ENCODE results near the gene BTN2A1.

BTN2A1 gene

DNA sequence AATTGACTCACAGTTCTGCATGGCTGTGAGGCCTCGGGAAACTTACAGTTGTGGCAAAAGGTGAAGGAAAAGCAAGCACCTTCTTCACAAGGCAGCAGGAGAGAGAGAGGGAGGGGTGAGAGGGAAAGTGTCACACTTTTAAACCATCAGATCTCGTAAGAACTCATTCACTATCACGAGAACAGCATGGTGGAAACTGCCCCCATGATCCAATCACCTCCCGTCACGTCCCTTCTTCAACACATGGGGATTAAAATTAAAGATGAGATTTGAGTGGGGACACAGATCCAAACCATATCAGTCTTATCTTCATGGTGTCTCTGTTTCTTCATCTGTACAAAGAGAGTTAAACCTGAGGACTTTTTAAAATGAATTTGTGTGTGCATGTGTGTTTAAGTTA is 28.6 kb downstream of the BTN2A1 start:
- H3K9ac ChIP-seq (ENCODE audit: low read length), result no peak overlapping the region
- H3K4me1 ChIP-seq (ENCODE audit: control insufficient read depth, low read depth, low read length), result no peaks in the 10 kb centered on the region
- H3K9me3 ChIP-seq (ENCODE audit: control insufficient read depth, low read depth, low read length), result no peaks in the 10 kb centered on the region
- no peak overlapping the region for H3K4me3 ChIP-seq (ENCODE audit: low read length)
- no peaks in the 10 kb centered on the region for H3K36me3 ChIP-seq (ENCODE audit: control insufficient read depth, low read depth, low read length)
- H3K27me3 ChIP-seq (ENCODE audit: control insufficient read depth, insufficient read depth, low read length), result no peaks in the 10 kb centered on the region
- H3K27ac ChIP-seq (ENCODE audit: low read length), result no peak overlapping the region

DNA sequence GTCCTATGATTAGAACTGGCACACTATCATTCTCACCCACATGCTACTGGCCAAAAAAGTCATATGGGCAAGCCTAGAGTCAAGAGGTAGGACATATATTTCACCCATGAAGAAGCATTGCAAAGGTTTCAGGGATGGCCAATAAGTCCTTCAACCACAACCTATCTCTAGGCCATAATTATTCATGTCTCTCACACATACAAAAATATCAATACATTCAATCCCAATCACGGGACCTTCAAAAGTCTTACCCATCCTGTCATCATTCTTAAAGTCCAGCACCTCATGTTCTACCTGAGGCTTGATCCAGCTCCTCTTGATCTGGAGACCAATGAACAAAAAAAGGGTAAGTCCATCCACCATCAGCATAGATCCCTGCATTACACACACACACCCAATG is 29.7 kb downstream of the BTN2A1 start:
- H3K4me3 ChIP-seq (ENCODE audit: low read length), result no peak overlapping the region
- H3K36me3 ChIP-seq (ENCODE audit: control insufficient read depth, low read depth, low read length), result no peaks in the 10 kb centered on the region
- no peak overlapping the region for H3K9ac ChIP-seq (ENCODE audit: low read length)
- H3K27ac ChIP-seq (ENCODE audit: low read length), result no peak overlapping the region
- H3K4me1 ChIP-seq (ENCODE audit: control insufficient read depth, low read depth, low read length), result no peaks in the 10 kb centered on the region
- no peaks in the 10 kb centered on the region for H3K9me3 ChIP-seq (ENCODE audit: control insufficient read depth, low read depth, low read length)
- no peaks in the 10 kb centered on the region for H3K27me3 ChIP-seq (ENCODE audit: control insufficient read depth, insufficient read depth, low read length)

DNA sequence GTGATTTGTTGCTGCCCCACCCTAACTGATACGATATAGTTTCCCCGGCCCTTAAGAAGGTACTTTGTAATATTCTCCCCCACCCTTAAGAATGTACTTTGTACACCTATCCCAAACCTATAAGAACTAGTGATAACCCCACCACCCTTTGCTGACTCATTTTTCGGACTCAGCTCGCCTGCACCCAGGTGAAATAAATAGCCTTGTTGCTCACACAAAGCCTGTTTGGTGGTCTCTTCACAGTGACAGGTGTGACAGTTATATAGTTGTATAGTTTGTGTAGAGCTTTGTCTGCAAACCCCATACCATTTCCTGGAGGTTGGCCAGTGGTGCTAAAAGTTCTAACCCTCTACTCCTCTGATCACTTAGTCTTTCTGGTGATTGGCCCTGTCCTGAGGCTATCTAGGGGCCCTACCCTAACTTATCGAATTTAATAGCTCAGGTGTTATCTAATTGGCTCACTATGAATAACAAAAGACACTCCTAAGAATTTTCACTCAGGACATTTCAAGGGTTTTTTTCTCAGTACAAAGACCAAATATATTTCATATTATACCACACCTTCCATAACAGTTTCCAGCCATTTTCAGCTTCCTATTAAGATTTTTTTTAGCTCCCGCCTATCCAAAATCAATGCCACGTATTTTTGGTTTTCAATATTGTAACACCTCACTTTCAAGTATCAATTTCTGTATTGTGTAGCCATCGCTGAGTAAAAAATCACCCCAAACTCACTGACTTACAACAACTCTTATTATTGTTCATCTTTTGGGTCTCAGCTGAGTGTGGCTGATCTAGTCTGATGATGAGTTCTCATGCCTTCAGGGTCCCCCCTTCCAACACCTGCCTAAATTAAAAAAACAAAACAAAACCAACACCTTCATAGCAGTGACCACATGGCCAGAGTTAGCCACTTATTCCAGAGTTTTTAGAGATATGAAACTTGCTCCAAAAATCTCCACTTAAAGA is 32.5 kb downstream of the BTN2A1 start:
- no peak overlapping the region for H3K27ac ChIP-seq (ENCODE audit: low read length)

DNA sequence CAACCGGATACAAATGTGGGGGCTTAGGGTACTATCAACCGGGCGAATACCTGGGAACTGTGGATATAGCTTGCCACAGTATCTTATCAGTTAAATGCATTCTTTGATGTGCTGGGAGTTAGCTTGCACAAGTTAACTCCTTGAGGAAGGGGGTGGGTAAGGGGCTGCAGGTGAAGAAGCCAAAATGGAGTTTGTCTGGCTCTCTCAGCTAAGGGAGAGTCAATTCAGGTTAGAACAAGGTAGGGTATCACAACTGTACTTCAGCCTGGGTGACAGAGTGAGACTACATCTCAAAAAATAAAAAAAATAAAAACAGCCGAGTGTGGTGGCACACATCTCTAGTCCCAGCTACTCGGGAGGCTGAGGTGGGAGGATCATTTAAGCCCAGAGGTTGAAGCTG is 33.8 kb downstream of the BTN2A1 start:
- no peak overlapping the region for H3K9ac ChIP-seq (ENCODE audit: low read length)
- no peaks in the 10 kb centered on the region for H3K9me3 ChIP-seq (ENCODE audit: control insufficient read depth, low read depth, low read length)
- H3K4me3 ChIP-seq (ENCODE audit: low read length), result no peak overlapping the region
- H3K27ac ChIP-seq (ENCODE audit: low read length), result no peak overlapping the region
- H3K36me3 ChIP-seq (ENCODE audit: control insufficient read depth, low read depth, low read length), result no peaks in the 10 kb centered on the region
- H3K27me3 ChIP-seq (ENCODE audit: control insufficient read depth, insufficient read depth, low read length), result no peaks in the 10 kb centered on the region
- H3K4me1 ChIP-seq (ENCODE audit: control insufficient read depth, low read depth, low read length), result no peaks in the 10 kb centered on the region

More for the DNA sequence above, 32.5 kb downstream of the BTN2A1 start:
- H3K27me3 ChIP-seq (ENCODE audit: control insufficient read depth, insufficient read depth, low read length), result no peaks in the 10 kb centered on the region
- no peaks in the 10 kb centered on the region for H3K4me1 ChIP-seq (ENCODE audit: control insufficient read depth, low read depth, low read length)
- H3K9ac ChIP-seq (ENCODE audit: low read length), result no peak overlapping the region
- no peaks in the 10 kb centered on the region for H3K9me3 ChIP-seq (ENCODE audit: control insufficient read depth, low read depth, low read length)
- H3K4me3 ChIP-seq (ENCODE audit: low read length), result no peak overlapping the region
- H3K36me3 ChIP-seq (ENCODE audit: control insufficient read depth, low read depth, low read length), result no peaks in the 10 kb centered on the region

- H3K36me3 ChIP-seq (ENCODE audit: control insufficient read depth, low read depth, low read length), result no peaks in the 10 kb centered on the region
- no peak overlapping the region for H3K9ac ChIP-seq (ENCODE audit: low read length)
- H3K27me3 ChIP-seq (ENCODE audit: control insufficient read depth, insufficient read depth, low read length), result no peaks in the 10 kb centered on the region
- no peaks in the 10 kb centered on the region for H3K4me1 ChIP-seq (ENCODE audit: control insufficient read depth, low read depth, low read length)
- no peaks in the 10 kb centered on the region for H3K9me3 ChIP-seq (ENCODE audit: control insufficient read depth, low read depth, low read length)
- H3K4me3 ChIP-seq (ENCODE audit: low read length), result no peak overlapping the region
- no peak overlapping the region for H3K27ac ChIP-seq (ENCODE audit: low read length)
Measured at GRCh38 chr6:26493258-26493657, 35.5 kb downstream of the BTN2A1 start.

DNA sequence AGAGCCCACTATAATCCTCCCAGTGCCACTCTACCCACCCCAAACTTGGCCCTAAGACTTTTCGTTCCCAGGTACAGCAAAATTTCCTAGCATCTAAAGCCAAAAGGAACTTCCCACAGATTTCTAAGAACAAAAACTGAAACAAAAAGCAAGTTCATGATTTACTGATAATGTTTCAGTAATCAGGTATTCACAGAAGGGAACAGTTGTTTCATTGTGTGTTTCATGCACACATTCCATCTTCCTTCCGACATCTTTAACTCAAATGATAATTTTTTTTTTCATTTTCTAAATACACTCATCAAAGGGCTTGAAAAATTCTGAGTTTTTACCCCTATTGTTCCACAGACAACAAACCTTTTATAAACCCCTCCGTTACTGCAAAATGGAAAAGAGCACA is 36.4 kb downstream of the BTN2A1 start:
- Histone ChIP-seq H3K27ac (ENCODE audit: low read length) (no peak overlapping the region), H3K27me3 (ENCODE audit: control insufficient read depth, insufficient read depth, low read length) (no peaks in the 10 kb centered on the region), H3K9ac (ENCODE audit: low read length) (no peak overlapping the region), H3K4me3 (ENCODE audit: low read length) (no peak overlapping the region), H3K4me1 (ENCODE audit: control insufficient read depth, low read depth, low read length) (no peaks in the 10 kb centered on the region), H3K9me3 (ENCODE audit: control insufficient read depth, low read depth, low read length) (no peaks in the 10 kb centered on the region), H3K36me3 (ENCODE audit: control insufficient read depth, low read depth, low read length) (no peaks in the 10 kb centered on the region)

DNA sequence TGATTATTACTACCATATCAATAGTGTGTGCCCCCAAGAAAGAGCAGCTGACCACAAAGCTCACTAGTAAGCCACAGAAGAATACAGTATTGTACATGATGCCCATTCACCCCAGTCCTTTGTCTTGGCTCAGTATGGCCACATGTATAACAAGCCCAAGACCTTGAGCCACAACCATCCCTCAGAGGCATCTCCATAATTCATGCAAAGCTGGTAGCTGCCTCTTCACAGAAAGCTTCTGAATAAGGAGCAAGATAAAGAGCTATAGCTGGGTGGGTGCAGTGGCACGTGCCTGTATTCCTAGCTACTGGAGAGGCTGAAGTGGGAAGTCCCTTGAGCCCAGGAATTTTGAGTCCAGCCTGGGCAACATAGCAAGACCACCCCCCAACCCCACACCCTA is 37.5 kb downstream of the BTN2A1 start:
- Histone ChIP-seq H3K36me3 (ENCODE audit: control insufficient read depth, low read depth, low read length) (no peaks in the 10 kb centered on the region), H3K9ac (ENCODE audit: low read length) (no peak overlapping the region), H3K27me3 (ENCODE audit: control insufficient read depth, insufficient read depth, low read length) (peaks cover 8% of the 10 kb centered on the region), H3K4me1 (ENCODE audit: control insufficient read depth, low read depth, low read length) (no peaks in the 10 kb centered on the region), H3K4me3 (ENCODE audit: low read length) (no peak overlapping the region), H3K27ac (ENCODE audit: low read length) (no peak overlapping the region), H3K9me3 (ENCODE audit: control insufficient read depth, low read depth, low read length) (no peaks in the 10 kb centered on the region)

GRCh38 chr6:26497610-26498009 is 39.9 kb downstream of the BTN2A1 start:
- H3K27ac ChIP-seq (ENCODE audit: low read length), result no peak overlapping the region
- no peak overlapping the region for H3K4me3 ChIP-seq (ENCODE audit: low read length)
- no peaks in the 10 kb centered on the region for H3K36me3 ChIP-seq (ENCODE audit: control insufficient read depth, low read depth, low read length)
- no peak overlapping the region for H3K9ac ChIP-seq (ENCODE audit: low read length)
- no peaks in the 10 kb centered on the region for H3K9me3 ChIP-seq (ENCODE audit: control insufficient read depth, low read depth, low read length)
- peaks cover 6% of the 10 kb centered on the region for H3K4me1 ChIP-seq (ENCODE audit: control insufficient read depth, low read depth, low read length)
- peaks cover 31% of the 10 kb centered on the region for H3K27me3 ChIP-seq (ENCODE audit: control insufficient read depth, insufficient read depth, low read length)

- no peaks in the 10 kb centered on the region for H3K36me3 ChIP-seq (ENCODE audit: control insufficient read depth, low read depth, low read length)
- H3K9ac ChIP-seq (ENCODE audit: low read length), result no peak within 1 kb of the TSS
- peaks cover 53% of the 10 kb centered on the region for H3K27me3 ChIP-seq (ENCODE audit: control insufficient read depth, insufficient read depth, low read length)
- H3K9me3 ChIP-seq (ENCODE audit: control insufficient read depth, low read depth, low read length), result no peaks in the 10 kb centered on the region
- no peak within 1 kb of the TSS for H3K27ac ChIP-seq (ENCODE audit: low read length)
- peaks cover 6% of the 10 kb centered on the region for H3K4me1 ChIP-seq (ENCODE audit: control insufficient read depth, low read depth, low read length)
- H3K4me3 ChIP-seq (ENCODE audit: low read length), result peak within 1 kb of the TSS; percentile 61
Measured at GRCh38 chr6:26500102-26500501, 42.3 kb downstream of the BTN2A1 start, which contains the start of gene BTN1A1. Gene BTN1A1 (plus strand): TSS chr6:26500303. CDS start chr6:26501287, 984 bp downstream.

GRCh38 chr6:26501482-26501986 is 43.8 kb downstream of the BTN2A1 start:
- Histone ChIP-seq H3K4me1 (ENCODE audit: control insufficient read depth, low read depth, low read length) (peaks cover 6% of the 10 kb centered on the region), H3K36me3 (ENCODE audit: control insufficient read depth, low read depth, low read length) (no peaks in the 10 kb centered on the region), H3K9ac (ENCODE audit: low read length) (peak overlapping the region; percentile 22), H3K27me3 (ENCODE audit: control insufficient read depth, insufficient read depth, low read length) (peaks cover 54% of the 10 kb centered on the region), H3K9me3 (ENCODE audit: control insufficient read depth, low read depth, low read length) (no peaks in the 10 kb centered on the region), H3K4me3 (ENCODE audit: low read length) (peak overlapping the region; percentile 61), H3K27ac (ENCODE audit: low read length) (no peak overlapping the region)

DNA sequence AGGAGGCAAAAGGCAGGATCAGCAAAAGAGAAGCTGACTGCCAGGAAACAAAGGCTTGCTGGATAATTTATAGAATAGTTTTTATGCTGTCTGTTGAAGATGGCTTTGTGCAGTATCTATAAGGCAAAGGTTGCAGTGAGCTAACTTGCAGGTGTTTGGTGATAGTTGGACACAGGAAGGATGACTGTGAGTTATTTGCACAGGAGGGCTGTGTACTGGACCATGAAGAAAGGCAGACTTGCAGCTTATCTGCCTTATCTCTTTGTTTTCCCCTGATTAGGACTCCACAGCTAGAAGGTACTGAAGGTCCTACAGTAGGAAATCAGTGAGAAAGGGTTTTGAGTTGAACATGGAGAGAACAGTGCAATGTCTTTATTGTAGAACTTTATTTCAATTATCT is 44.4 kb downstream of the BTN2A1 start:
- no peaks in the 10 kb centered on the region for H3K9me3 ChIP-seq (ENCODE audit: control insufficient read depth, low read depth, low read length)
- H3K9ac ChIP-seq (ENCODE audit: low read length), result no peak overlapping the region
- H3K36me3 ChIP-seq (ENCODE audit: control insufficient read depth, low read depth, low read length), result no peaks in the 10 kb centered on the region
- H3K4me1 ChIP-seq (ENCODE audit: control insufficient read depth, low read depth, low read length), result peaks cover 6% of the 10 kb centered on the region
- peak overlapping the region; percentile 61 for H3K4me3 ChIP-seq (ENCODE audit: low read length)
- peaks cover 54% of the 10 kb centered on the region for H3K27me3 ChIP-seq (ENCODE audit: control insufficient read depth, insufficient read depth, low read length)
- no peak overlapping the region for H3K27ac ChIP-seq (ENCODE audit: low read length)

GRCh38 chr6:26502626-26503025 is 44.9 kb downstream of the BTN2A1 start:
- Histone ChIP-seq H3K9ac (ENCODE audit: low read length) (no peak overlapping the region), H3K9me3 (ENCODE audit: control insufficient read depth, low read depth, low read length) (no peaks in the 10 kb centered on the region), H3K4me3 (ENCODE audit: low read length) (no peak overlapping the region), H3K36me3 (ENCODE audit: control insufficient read depth, low read depth, low read length) (no peaks in the 10 kb centered on the region), H3K27ac (ENCODE audit: low read length) (no peak overlapping the region), H3K27me3 (ENCODE audit: control insufficient read depth, insufficient read depth, low read length) (peaks cover 54% of the 10 kb centered on the region), H3K4me1 (ENCODE audit: control insufficient read depth, low read depth, low read length) (peaks cover 6% of the 10 kb centered on the region)
